Measurements from ENCODE around the gene HAGH. TPM values are rescaled to one million over a fixed set of nuclear protein-coding genes. Genes with fewer than 3 reads are reported as not detected.
"Not testable (repeated sequence)": the region's sequence is repeated elsewhere in the genome, so short reads cannot be mapped to it uniquely, and the experiment has no call there.

Gene HAGH
- total RNA-seq, 1 donor, result 32.9 TPM

- Histone ChIP-seq H3K36me3 (ENCODE audit: insufficient read depth, low read length) (no peaks in the 10 kb centered on the region), H4K20me1 (ENCODE audit: insufficient read depth, low read length) (no peaks in the 10 kb centered on the region), H3K4me2 (ENCODE audit: insufficient read depth, low read length) (no peak overlapping the region), H3K27ac (ENCODE audit: low read depth, low read length) (no peak overlapping the region), H3K27me3 (ENCODE audit: insufficient read depth, low read length) (no peaks in the 10 kb centered on the region), H3K79me2 (ENCODE audit: insufficient read depth, low read length) (no peaks in the 10 kb centered on the region), H3K4me3 (ENCODE audit: insufficient read depth, low read length) (no peak overlapping the region), H2AFZ (ENCODE audit: low read length) (no peak overlapping the region), H3K9me3 (ENCODE audit: low read depth, low read length) (no peaks in the 10 kb centered on the region), H3K4me1 (ENCODE audit: insufficient read depth, low read length) (no peaks in the 10 kb centered on the region)
- no peak for DNase-seq (ENCODE audit: insufficient read length, low spot score, missing footprints)
- TF ChIP-seq CTCF (IDR thresholded peaks at IDR 0.05; ENCODE audit: extremely low read depth, low read depth, low read length), result no peak
These were observed 25.9 kb downstream of the HAGH start for GRCh38 chr16:1800701-1801100.

GRCh38 chr16:1799263-1799662, 27.4 kb downstream of the HAGH start:
- H3K9me3 ChIP-seq (ENCODE audit: low read depth, low read length); DNase-seq (ENCODE audit: insufficient read length, low spot score, missing footprints); H2AFZ ChIP-seq (ENCODE audit: low read length): not testable (repeated sequence)

GRCh38 chr16:1794908-1795666, 31.5 kb downstream of the HAGH start:
- DNase-seq (ENCODE audit: insufficient read length, low spot score, missing footprints), result peak; percentile 81
- no peaks in the 10 kb centered on the region for H3K4me1 ChIP-seq (ENCODE audit: insufficient read depth, low read length)
- H2AFZ ChIP-seq (ENCODE audit: low read length), result no peak overlapping the region
- no peak overlapping the region for H3K4me2 ChIP-seq (ENCODE audit: insufficient read depth, low read length)
- no peaks in the 10 kb centered on the region for H3K27me3 ChIP-seq (ENCODE audit: insufficient read depth, low read length)
- H3K27ac ChIP-seq (ENCODE audit: low read depth, low read length), result no peak overlapping the region
- no peak overlapping the region for H3K4me3 ChIP-seq (ENCODE audit: insufficient read depth, low read length)
- no peaks in the 10 kb centered on the region for H4K20me1 ChIP-seq (ENCODE audit: insufficient read depth, low read length)
- H3K36me3 ChIP-seq (ENCODE audit: insufficient read depth, low read length), result no peaks in the 10 kb centered on the region
- H3K79me2 ChIP-seq (ENCODE audit: insufficient read depth, low read length), result no peaks in the 10 kb centered on the region
- H3K9me3 ChIP-seq (ENCODE audit: low read depth, low read length), result no peaks in the 10 kb centered on the region
- no peak for TF ChIP-seq CTCF (IDR thresholded peaks at IDR 0.05; ENCODE audit: extremely low read depth, low read depth, low read length)

More at GRCh38 chr16:1799263-1799662, 27.4 kb downstream of the HAGH start:
- H3K79me2 ChIP-seq (ENCODE audit: insufficient read depth, low read length); H3K4me2 ChIP-seq (ENCODE audit: insufficient read depth, low read length); H3K4me3 ChIP-seq (ENCODE audit: insufficient read depth, low read length); H4K20me1 ChIP-seq (ENCODE audit: insufficient read depth, low read length); H3K4me1 ChIP-seq (ENCODE audit: insufficient read depth, low read length); H3K27me3 ChIP-seq (ENCODE audit: insufficient read depth, low read length); H3K27ac ChIP-seq (ENCODE audit: low read depth, low read length); H3K36me3 ChIP-seq (ENCODE audit: insufficient read depth, low read length): not testable (repeated sequence)

GRCh38 chr16:1794221-1794871, 32.3 kb downstream of the HAGH start:
- no peaks in the 10 kb centered on the region for H4K20me1 ChIP-seq (ENCODE audit: insufficient read depth, low read length)
- no peaks in the 10 kb centered on the region for H3K9me3 ChIP-seq (ENCODE audit: low read depth, low read length)
- no peak overlapping the region for H3K4me3 ChIP-seq (ENCODE audit: insufficient read depth, low read length)
- H3K36me3 ChIP-seq (ENCODE audit: insufficient read depth, low read length), result no peaks in the 10 kb centered on the region
- TF ChIP-seq CTCF (IDR thresholded peaks at IDR 0.05; ENCODE audit: extremely low read depth, low read depth, low read length), result no peak
- H3K27ac ChIP-seq (ENCODE audit: low read depth, low read length), result no peak overlapping the region
- no peaks in the 10 kb centered on the region for H3K27me3 ChIP-seq (ENCODE audit: insufficient read depth, low read length)
- H2AFZ ChIP-seq (ENCODE audit: low read length), result no peak overlapping the region
- no peaks in the 10 kb centered on the region for H3K79me2 ChIP-seq (ENCODE audit: insufficient read depth, low read length)
- H3K4me2 ChIP-seq (ENCODE audit: insufficient read depth, low read length), result no peak overlapping the region
- H3K4me1 ChIP-seq (ENCODE audit: insufficient read depth, low read length), result no peaks in the 10 kb centered on the region
- DNase-seq (ENCODE audit: insufficient read length, low spot score, missing footprints), result peak; percentile 92

All from osteoblast (primary cell).